ENCODE results near the gene SRGAP2B. TPM values are rescaled to one million over a fixed set of nuclear protein-coding genes. Genes with fewer than 3 reads are reported as not detected.
"Not testable (repeated sequence)": the region's sequence is repeated elsewhere in the genome, so short reads cannot be mapped to it uniquely, and the experiment has no call there.

Gene SRGAP2B
- total and polyA plus RNA-seq, 2 donors (not counting 3 experiments of a cell fraction or from before 2014, with no cell fraction given): 13.4 to 75.2 TPM

- H3K4me3 ChIP-seq (replicated peaks in 1 of 3; ENCODE audit: insufficient read depth in 1 of 3, low read depth in 1 of 3, low read length in 3 of 3); BruUV-seq (replicated peaks); H2AFZ ChIP-seq (ENCODE audit: low read depth, low read length); H3K4me1 ChIP-seq (ENCODE audit: control insufficient read depth, extremely low read depth, insufficient read depth, low read length); H3K36me3 ChIP-seq (ENCODE audit: control insufficient read depth in 2 of 2, extremely low read depth in 1 of 2, insufficient read depth in 2 of 2, low read length in 2 of 2); H3K9me1 ChIP-seq (replicated peaks; ENCODE audit: control insufficient read depth, extremely low read depth, insufficient read depth, low read length); H3K27ac ChIP-seq (ENCODE audit: insufficient read depth, low read depth, low read length); H3K27me3 ChIP-seq (ENCODE audit: control insufficient read depth in 2 of 2, insufficient read depth in 2 of 2, low read length in 2 of 2); FAIRE-seq; H4K20me1 ChIP-seq (replicated peaks; ENCODE audit: control insufficient read depth, extremely low read depth, insufficient read depth, low read length); CTCF ChIA-PET; H3K9me3 ChIP-seq (replicated peaks; ENCODE audit: control insufficient read depth, insufficient read depth, low read length); dilution Hi-C loops (cut with MboI; ENCODE audit: extremely low pct_ligation_motif_present, low sequenced_read_pairs); intact Hi-C loops (cut with micrococcal nuclease); POLR2A ChIA-PET; H3K4me2 ChIP-seq (ENCODE audit: insufficient read depth, low read length); H3K79me2 ChIP-seq (ENCODE audit: control insufficient read depth, insufficient read depth, low read length); H3K9ac ChIP-seq (replicated peaks; ENCODE audit: extremely low read depth, insufficient read depth, low read length); DNase-seq (ENCODE audit: low read depth, low spot score): not testable (repeated sequence)
Measured at GRCh38 chr1:145048181-145048856, 46.8 kb downstream of the SRGAP2B start.

GRCh38 chr1:145047553-145047952 lies 47.6 kb downstream of the SRGAP2B start:
- H3K4me2 ChIP-seq (ENCODE audit: insufficient read depth, low read length); H3K36me3 ChIP-seq (ENCODE audit: control insufficient read depth in 2 of 2, extremely low read depth in 1 of 2, insufficient read depth in 2 of 2, low read length in 2 of 2); BruUV-seq (replicated peaks); H3K4me3 ChIP-seq (replicated peaks in 1 of 3; ENCODE audit: insufficient read depth in 1 of 3, low read depth in 1 of 3, low read length in 3 of 3); H3K9me1 ChIP-seq (replicated peaks; ENCODE audit: control insufficient read depth, extremely low read depth, insufficient read depth, low read length); H3K9me3 ChIP-seq (replicated peaks; ENCODE audit: control insufficient read depth, insufficient read depth, low read length); CTCF ChIA-PET; H3K27ac ChIP-seq (ENCODE audit: insufficient read depth, low read depth, low read length); FAIRE-seq; dilution Hi-C loops (cut with MboI; ENCODE audit: extremely low pct_ligation_motif_present, low sequenced_read_pairs); H2AFZ ChIP-seq (ENCODE audit: low read depth, low read length); POLR2A ChIA-PET; H3K27me3 ChIP-seq (ENCODE audit: control insufficient read depth in 2 of 2, insufficient read depth in 2 of 2, low read length in 2 of 2); DNase-seq (ENCODE audit: low read depth, low spot score); H3K9ac ChIP-seq (replicated peaks; ENCODE audit: extremely low read depth, insufficient read depth, low read length); intact Hi-C loops (cut with micrococcal nuclease); H3K4me1 ChIP-seq (ENCODE audit: control insufficient read depth, extremely low read depth, insufficient read depth, low read length); H4K20me1 ChIP-seq (replicated peaks; ENCODE audit: control insufficient read depth, extremely low read depth, insufficient read depth, low read length); H3K79me2 ChIP-seq (ENCODE audit: control insufficient read depth, insufficient read depth, low read length): not testable (repeated sequence)

GRCh38 chr1:145045571-145046273 lies 49.4 kb downstream of the SRGAP2B start:
- H3K9me3 ChIP-seq (replicated peaks; ENCODE audit: control insufficient read depth, insufficient read depth, low read length); H3K79me2 ChIP-seq (ENCODE audit: control insufficient read depth, insufficient read depth, low read length); H3K4me3 ChIP-seq (replicated peaks in 1 of 3; ENCODE audit: insufficient read depth in 1 of 3, low read depth in 1 of 3, low read length in 3 of 3); H3K4me2 ChIP-seq (ENCODE audit: insufficient read depth, low read length); H3K27me3 ChIP-seq (ENCODE audit: control insufficient read depth in 2 of 2, insufficient read depth in 2 of 2, low read length in 2 of 2); POLR2A ChIA-PET; H3K36me3 ChIP-seq (ENCODE audit: control insufficient read depth in 2 of 2, extremely low read depth in 1 of 2, insufficient read depth in 2 of 2, low read length in 2 of 2); H3K9me1 ChIP-seq (replicated peaks; ENCODE audit: control insufficient read depth, extremely low read depth, insufficient read depth, low read length); FAIRE-seq; H3K9ac ChIP-seq (replicated peaks; ENCODE audit: extremely low read depth, insufficient read depth, low read length); CTCF ChIA-PET; dilution Hi-C loops (cut with MboI; ENCODE audit: extremely low pct_ligation_motif_present, low sequenced_read_pairs); BruUV-seq (replicated peaks); H2AFZ ChIP-seq (ENCODE audit: low read depth, low read length); H4K20me1 ChIP-seq (replicated peaks; ENCODE audit: control insufficient read depth, extremely low read depth, insufficient read depth, low read length); H3K4me1 ChIP-seq (ENCODE audit: control insufficient read depth, extremely low read depth, insufficient read depth, low read length); DNase-seq (ENCODE audit: low read depth, low spot score); intact Hi-C loops (cut with micrococcal nuclease); H3K27ac ChIP-seq (ENCODE audit: insufficient read depth, low read depth, low read length): not testable (repeated sequence)

GRCh38 chr1:145041519-145041918 lies 53.6 kb downstream of the SRGAP2B start:
- H3K4me3 ChIP-seq (replicated peaks in 1 of 3; ENCODE audit: insufficient read depth in 1 of 3, low read depth in 1 of 3, low read length in 3 of 3); H3K27me3 ChIP-seq (ENCODE audit: control insufficient read depth in 2 of 2, insufficient read depth in 2 of 2, low read length in 2 of 2); FAIRE-seq; H3K4me1 ChIP-seq (ENCODE audit: control insufficient read depth, extremely low read depth, insufficient read depth, low read length); H3K27ac ChIP-seq (ENCODE audit: insufficient read depth, low read depth, low read length); intact Hi-C loops (cut with micrococcal nuclease); DNase-seq (ENCODE audit: low read depth, low spot score); H3K9me3 ChIP-seq (replicated peaks; ENCODE audit: control insufficient read depth, insufficient read depth, low read length); H3K9ac ChIP-seq (replicated peaks; ENCODE audit: extremely low read depth, insufficient read depth, low read length); H3K36me3 ChIP-seq (ENCODE audit: control insufficient read depth in 2 of 2, extremely low read depth in 1 of 2, insufficient read depth in 2 of 2, low read length in 2 of 2); H3K9me1 ChIP-seq (replicated peaks; ENCODE audit: control insufficient read depth, extremely low read depth, insufficient read depth, low read length); H4K20me1 ChIP-seq (replicated peaks; ENCODE audit: control insufficient read depth, extremely low read depth, insufficient read depth, low read length); CTCF ChIA-PET; H2AFZ ChIP-seq (ENCODE audit: low read depth, low read length); BruUV-seq (replicated peaks); dilution Hi-C loops (cut with MboI; ENCODE audit: extremely low pct_ligation_motif_present, low sequenced_read_pairs); H3K4me2 ChIP-seq (ENCODE audit: insufficient read depth, low read length); POLR2A ChIA-PET; H3K79me2 ChIP-seq (ENCODE audit: control insufficient read depth, insufficient read depth, low read length): not testable (repeated sequence)

Measured in endothelial cell of umbilical vein (primary cell).